ENCODE results near the gene AFF2. TPM values are rescaled to one million over a fixed set of nuclear protein-coding genes. Genes with fewer than 3 reads are reported as not detected.
"Not testable (repeated sequence)": the region's sequence is repeated elsewhere in the genome, so short reads cannot be mapped to it uniquely, and the experiment has no call there.

Gene AFF2
- total RNA-seq, 1 experiment from 2014 or later, result 0.16 TPM

DNA sequence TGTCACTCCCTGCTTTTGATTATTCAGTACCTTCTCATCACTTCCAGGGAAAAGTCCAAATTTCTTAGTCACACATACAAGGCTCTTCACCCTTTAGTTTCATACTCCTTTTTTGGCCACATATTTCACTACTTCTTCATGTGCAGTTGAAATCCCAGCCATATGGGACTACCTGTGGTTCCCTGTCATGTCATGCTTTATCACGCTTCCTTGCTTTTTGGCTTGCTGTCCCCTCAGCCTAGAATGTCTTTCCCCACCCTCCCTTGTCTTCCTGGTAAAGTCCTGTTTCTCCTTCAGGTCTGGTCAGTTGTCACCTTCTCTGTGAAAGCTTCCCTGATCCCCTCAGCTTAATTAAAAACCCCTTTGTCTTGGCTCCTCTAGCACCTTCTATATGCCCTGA, 163.8 kb downstream of the AFF2 start:
- Histone ChIP-seq H3K4me1 (no peaks in the 10 kb centered on the region), H3K36me3 (ENCODE audit: control insufficient read depth, insufficient read depth, low read length) (no peaks in the 10 kb centered on the region), H3K27me3 (replicated peaks; ENCODE audit: control insufficient read depth, insufficient read depth, low read length) (no peaks in the 10 kb centered on the region), H3K4me3 (ENCODE audit: low read depth, low read length) (no peak overlapping the region), H3K9me3 (no peaks in the 10 kb centered on the region)
- no peaks in the 10 kb centered on the region for H3K27me3 Mint-ChIP-seq (ENCODE audit: insufficient read depth, unreplicated experiment)
- TF ChIP-seq, protein P1, sequence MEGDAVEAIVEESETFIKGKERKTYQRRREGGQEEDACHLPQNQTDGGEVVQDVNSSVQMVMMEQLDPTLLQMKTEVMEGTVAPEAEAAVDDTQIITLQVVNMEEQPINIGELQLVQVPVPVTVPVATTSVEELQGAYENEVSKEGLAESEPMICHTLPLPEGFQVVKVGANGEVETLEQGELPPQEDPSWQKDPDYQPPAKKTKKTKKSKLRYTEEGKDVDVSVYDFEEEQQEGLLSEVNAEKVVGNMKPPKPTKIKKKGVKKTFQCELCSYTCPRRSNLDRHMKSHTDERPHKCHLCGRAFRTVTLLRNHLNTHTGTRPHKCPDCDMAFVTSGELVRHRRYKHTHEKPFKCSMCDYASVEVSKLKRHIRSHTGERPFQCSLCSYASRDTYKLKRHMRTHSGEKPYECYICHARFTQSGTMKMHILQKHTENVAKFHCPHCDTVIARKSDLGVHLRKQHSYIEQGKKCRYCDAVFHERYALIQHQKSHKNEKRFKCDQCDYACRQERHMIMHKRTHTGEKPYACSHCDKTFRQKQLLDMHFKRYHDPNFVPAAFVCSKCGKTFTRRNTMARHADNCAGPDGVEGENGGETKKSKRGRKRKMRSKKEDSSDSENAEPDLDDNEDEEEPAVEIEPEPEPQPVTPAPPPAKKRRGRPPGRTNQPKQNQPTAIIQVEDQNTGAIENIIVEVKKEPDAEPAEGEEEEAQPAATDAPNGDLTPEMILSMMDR (IDR thresholded peaks at IDR 0.05; ENCODE audit: insufficient read depth in 1 of 2, low read depth in 1 of 2, low read length in 1 of 2, severe bottlenecking in 1 of 2, unreplicated experiment in 1 of 2), result no peak
- BruUV-seq (replicated peaks), result no TSS peak
- H3K4me1 Mint-ChIP-seq (ENCODE audit: low read depth, unreplicated experiment), result no peaks in the 10 kb centered on the region
- H3K27ac Mint-ChIP-seq (ENCODE audit: unreplicated experiment), result no peak overlapping the region
- POLR2A ChIA-PET, result no interaction called here
- intact Hi-C loops (cut with micrococcal nuclease; ENCODE audit: unreplicated experiment), result no loop called here
- no peaks in the 10 kb centered on the region for H3K9me3 Mint-ChIP-seq (ENCODE audit: unreplicated experiment)
- no peak overlapping the region for H3K4me3 Mint-ChIP-seq (ENCODE audit: unreplicated experiment)
- no peak for DNase-seq
- no peaks in the 10 kb centered on the region for H3K36me3 Mint-ChIP-seq (ENCODE audit: insufficient read depth, unreplicated experiment)
- CTCF ChIA-PET, result no interaction called here

DNA sequence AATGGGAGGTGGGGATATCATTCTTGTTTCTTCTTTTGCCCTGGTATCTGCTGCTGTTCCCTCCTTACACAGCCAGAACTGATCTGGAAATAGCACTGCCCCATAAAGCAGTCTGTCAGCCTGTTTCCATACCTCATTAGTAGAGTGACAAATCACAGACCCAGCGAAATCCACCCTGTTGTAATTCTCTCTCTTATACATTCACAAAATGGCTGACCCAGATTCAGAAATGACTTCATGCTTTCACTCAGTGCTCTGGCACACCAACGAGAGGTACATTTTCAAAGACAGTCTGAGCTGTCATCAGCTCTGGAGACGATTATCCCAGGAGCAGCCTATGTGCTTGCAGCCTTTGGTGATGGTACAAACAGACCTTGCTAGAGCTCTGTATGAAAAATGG, 164.6 kb downstream of the AFF2 start:
- H3K4me1 ChIP-seq, result no peaks in the 10 kb centered on the region
- CTCF ChIA-PET, result no interaction called here

DNA sequence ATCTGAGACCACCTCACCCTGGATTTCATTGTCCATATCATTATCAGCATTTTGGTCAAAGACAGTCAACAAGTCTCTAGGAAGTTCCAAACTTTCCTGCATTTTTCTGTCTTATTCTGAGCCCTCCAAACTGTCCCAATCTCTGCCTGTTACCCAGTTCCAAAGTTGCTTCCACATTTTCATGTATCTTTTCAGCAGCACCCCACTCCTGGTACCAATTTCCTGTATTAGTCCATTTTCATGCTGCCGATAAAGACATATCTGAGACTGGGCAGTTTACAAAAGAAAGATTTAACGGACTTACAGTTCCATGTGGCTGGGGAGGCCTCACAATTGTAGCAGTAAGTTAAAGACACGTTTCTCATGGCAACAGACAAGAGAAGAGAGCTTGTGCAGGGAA, 168.8 kb downstream of the AFF2 start:
- CTCF ChIA-PET; intact Hi-C loops (cut with micrococcal nuclease; ENCODE audit: unreplicated experiment); BruUV-seq (replicated peaks); H3K4me3 ChIP-seq (ENCODE audit: low read depth, low read length); POLR2A ChIA-PET; H3K4me1 Mint-ChIP-seq (ENCODE audit: low read depth, unreplicated experiment); H3K27me3 ChIP-seq (replicated peaks; ENCODE audit: control insufficient read depth, insufficient read depth, low read length); H3K36me3 ChIP-seq (ENCODE audit: control insufficient read depth, insufficient read depth, low read length); DNase-seq; H3K4me1 ChIP-seq; H3K9me3 Mint-ChIP-seq (ENCODE audit: unreplicated experiment); H3K27me3 Mint-ChIP-seq (ENCODE audit: insufficient read depth, unreplicated experiment); H3K27ac Mint-ChIP-seq (ENCODE audit: unreplicated experiment); H3K36me3 Mint-ChIP-seq (ENCODE audit: insufficient read depth, unreplicated experiment); H3K4me3 Mint-ChIP-seq (ENCODE audit: unreplicated experiment); H3K9me3 ChIP-seq: not testable (repeated sequence)

More for the DNA sequence above, 164.6 kb downstream of the AFF2 start:
- Mint-ChIP-seq H3K4me3 (ENCODE audit: unreplicated experiment) (no peak overlapping the region), H3K27me3 (ENCODE audit: insufficient read depth, unreplicated experiment) (no peaks in the 10 kb centered on the region), H3K27ac (ENCODE audit: unreplicated experiment) (no peak overlapping the region), H3K36me3 (ENCODE audit: insufficient read depth, unreplicated experiment) (no peaks in the 10 kb centered on the region), H3K9me3 (ENCODE audit: unreplicated experiment) (no peaks in the 10 kb centered on the region), H3K4me1 (ENCODE audit: low read depth, unreplicated experiment) (no peaks in the 10 kb centered on the region)
- POLR2A ChIA-PET, result no interaction called here
- no peak for DNase-seq
- intact Hi-C loops (cut with micrococcal nuclease; ENCODE audit: unreplicated experiment), result no loop called here
- Histone ChIP-seq H3K4me3 (ENCODE audit: low read depth, low read length) (no peak overlapping the region), H3K36me3 (ENCODE audit: control insufficient read depth, insufficient read depth, low read length) (no peaks in the 10 kb centered on the region), H3K9me3 (no peaks in the 10 kb centered on the region), H3K27me3 (replicated peaks; ENCODE audit: control insufficient read depth, insufficient read depth, low read length) (no peaks in the 10 kb centered on the region)
- TF ChIP-seq, protein P1 (IDR thresholded peaks at IDR 0.05; ENCODE audit: insufficient read depth in 1 of 2, low read depth in 1 of 2, low read length in 1 of 2, severe bottlenecking in 1 of 2, unreplicated experiment in 1 of 2), result no peak
- no TSS peak for BruUV-seq (replicated peaks)

DNA sequence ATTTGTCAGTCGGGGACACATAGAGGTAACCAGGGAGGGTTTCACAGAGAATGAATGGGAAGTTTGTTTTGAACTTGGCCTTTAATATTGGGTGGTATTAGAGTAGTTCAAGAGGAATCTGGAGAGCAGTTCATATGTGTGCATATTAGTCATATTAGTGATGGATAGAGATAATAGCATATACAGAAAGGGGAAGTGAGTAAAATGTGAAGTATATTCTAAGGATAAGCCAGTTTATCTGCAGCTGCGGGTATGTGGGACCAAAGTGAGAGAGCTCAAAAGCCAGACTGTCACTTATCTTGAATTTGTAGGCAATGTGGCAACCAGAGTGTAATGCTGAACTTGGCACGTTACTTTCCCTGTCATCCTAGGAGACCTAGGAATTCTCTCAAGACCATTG, 169.9 kb downstream of the AFF2 start:
- CTCF ChIA-PET, result no interaction called here
- no TSS peak for BruUV-seq (replicated peaks)
- no peak overlapping the region for H3K4me3 Mint-ChIP-seq (ENCODE audit: unreplicated experiment)
- Histone ChIP-seq H3K27me3 (replicated peaks; ENCODE audit: control insufficient read depth, insufficient read depth, low read length) (no peaks in the 10 kb centered on the region), H3K9me3 (no peaks in the 10 kb centered on the region), H3K36me3 (ENCODE audit: control insufficient read depth, insufficient read depth, low read length) (no peaks in the 10 kb centered on the region), H3K4me1 (no peaks in the 10 kb centered on the region), H3K4me3 (ENCODE audit: low read depth, low read length) (no peak overlapping the region)
- no peaks in the 10 kb centered on the region for H3K9me3 Mint-ChIP-seq (ENCODE audit: unreplicated experiment)
- H3K36me3 Mint-ChIP-seq (ENCODE audit: insufficient read depth, unreplicated experiment), result no peaks in the 10 kb centered on the region
- no peak overlapping the region for H3K27ac Mint-ChIP-seq (ENCODE audit: unreplicated experiment)
- no peaks in the 10 kb centered on the region for H3K27me3 Mint-ChIP-seq (ENCODE audit: insufficient read depth, unreplicated experiment)
- H3K4me1 Mint-ChIP-seq (ENCODE audit: low read depth, unreplicated experiment), result no peaks in the 10 kb centered on the region
- intact Hi-C loops (cut with micrococcal nuclease; ENCODE audit: unreplicated experiment), result no loop called here
- DNase-seq, result no peak
- TF ChIP-seq, protein P1 (IDR thresholded peaks at IDR 0.05; ENCODE audit: insufficient read depth in 1 of 2, low read depth in 1 of 2, low read length in 1 of 2, severe bottlenecking in 1 of 2, unreplicated experiment in 1 of 2), result no peak
- POLR2A ChIA-PET, result no interaction called here
